K562 (cell line): ENCODE data around the gene KAT6B. TPM values are rescaled to one million over a fixed set of nuclear protein-coding genes. Genes with fewer than 3 reads are reported as not detected.

Experiments
- ELK3 ChIP-seq: fragments of 450-650 bp; formaldehyde crosslinking; IDR thresholded peaks from 2 replicates; pipeline ENCODE4 v1.4.0; 2020; ENCODE audit warnings: mild to moderate bottlenecking
- HLTF ChIP-seq: fragments of 450-650 bp; IDR thresholded peaks from 2 replicates; pipeline ENCODE4 v1.6.1; 2016
- KDM4B ChIP-seq, 2 experiments: fragments of 450-650 bp in 1 of 2; sonication (generic) in 1 of 2; IDR thresholded peaks; 2 replicates each; pipeline ENCODE4 v1.6.1; 2016 to 2017; ENCODE audit warnings: borderline replicate concordance in 2 of 2, antibody characterized with exemption in 1 of 2, low read depth in 1 of 2, mild to moderate bottlenecking in 1 of 2
- MBD2 ChIP-seq: sonication (generic); IDR thresholded peaks from 2 replicates; pipeline ENCODE4 v1.6.1; 2016; ENCODE audit warnings: low read depth, borderline replicate concordance
- MITF ChIP-seq: IDR thresholded peaks from 2 replicates; pipeline ENCODE4 v1.6.1; 2014; ENCODE audit warnings: antibody characterized with exemption
- NFATC3 ChIP-seq: fragments of 450-650 bp; IDR thresholded peaks from 2 replicates; pipeline ENCODE4 v1.6.1; 2017; ENCODE audit warnings: mild to moderate bottlenecking
- POLR2G ChIP-seq: fragments of 200-400 bp; formaldehyde crosslinking; IDR thresholded peaks from 2 replicates; pipeline ENCODE4 v1.6.1; 2017; ENCODE audit warnings: low read depth, mild to moderate bottlenecking, antibody characterized with exemption, low read length, moderate library complexity
- SP2 ChIP-seq: IDR thresholded peaks from 2 replicates; pipeline ENCODE4 v1.6.1; 2011; ENCODE audit warnings: mild to moderate bottlenecking, low read depth, low read length, moderate library complexity; ENCODE audit not compliant: poor library complexity, severe bottlenecking; ENCODE audit errors: extremely low read depth
- UBTF ChIP-seq, 2 experiments: IDR thresholded peaks; 2 replicates each; pipeline ENCODE4 v1.6.1; 2012; ENCODE audit warnings: improper control_type of control experiment in 2 of 2, low read depth in 2 of 2, low read length in 2 of 2, borderline replicate concordance in 1 of 2
- ZBTB1 ChIP-seq: sonication (generic); formaldehyde crosslinking; IDR thresholded peaks from 2 replicates; pipeline ENCODE4 v1.8.1; 2023; ENCODE audit warnings: missing genetic modification reagents, low read depth, mild to moderate bottlenecking, borderline replicate concordance
- ZNF12 ChIP-seq: sonication (generic); formaldehyde crosslinking; IDR thresholded peaks from 2 replicates; pipeline ENCODE4 v1.4.0; 2020; ENCODE audit warnings: mild to moderate bottlenecking, missing genetic modification reagents
- ZNF134 ChIP-seq: fragments of 250-450 bp; sonication (Bioruptor Pico); conservative IDR thresholded peaks from 2 replicates; pipeline ENCODE4 v1.4.0; 2020
- ZNF184 ChIP-seq: sonication (generic); formaldehyde crosslinking; IDR thresholded peaks from 2 replicates; pipeline ENCODE4 v1.5.0; 2020; ENCODE audit warnings: missing genetic modification reagents
- ZNF583 ChIP-seq: fragments of 250-450 bp; sonication (Bioruptor Pico); IDR thresholded peaks from 2 replicates; pipeline ENCODE4 v1.4.0; 2020
- polyA plus RNA-seq, 8 experiments: library from polyadenylated mRNA; depleted of rRNA in 4 of 8; stranded (reverse) in 5 of 8; unstranded in 3 of 8; fragments of >200 nt; fragmentation: Nextera tagmentation in 2 of 8; fragmentation: Illumina TruSeq in 1 of 8; extraction: Ambion mirVana in 2 of 8; extraction: Trizol in 1 of 8; gene quantifications; 2 replicates each; pipeline versions ENCODE4 v1.2.1 to v1.2.3, GENCODE V29; 2011 to 2014; ENCODE audit warnings: inconsistent platforms in 1 of 8, missing spikeins in 1 of 8
- total RNA-seq, 7 experiments: library from RNA; depleted of rRNA in 6 of 7; stranded (reverse); fragments of >200 nt in 6 of 7; fragmentation: Illumina TruSeq in 2 of 7; extraction: Trizol in 2 of 7; gene quantifications; 2 replicates each; pipeline versions ENCODE4 v1.2.1 to v1.2.3, GENCODE V29; 2011 to 2021; ENCODE audit warnings: low replicate concordance in 1 of 7

The KAT6B gene
- total and polyA plus RNA-seq, 9 of the 15 experiments (the other 6 are each of a cell fraction or from before 2014, with no cell fraction given): 1.4 to 9.2 (median 6.8) TPM

GRCh38 chr10:75032119-75032518 is 205.7 kb downstream of the KAT6B start (continued):
- TF ChIP-seq ELK3 (CRISPR knock-in tag) (no peak), MBD2 (no peak), ZNF583 (CRISPR knock-in tag) (no peak), MITF (no peak), POLR2G (no peak), ZNF12 (CRISPR knock-in tag) (no peak), UBTF (IDR thresholded peaks at IDR 0.05; ENCODE audit: borderline replicate concordance in 1 of 2, low read depth in 2 of 2, low read length in 2 of 2) (no peak), NFATC3 (no peak), HLTF (no peak), ZBTB1 (CRISPR knock-in tag) (no peak), SP2 (no peak), KDM4B (IDR thresholded peaks at IDR 0.05; ENCODE audit: borderline replicate concordance in 2 of 2, low read depth in 1 of 2) (no peak), ZNF184 (CRISPR knock-in tag) (no peak), ZNF134 (CRISPR knock-in tag) (no peak)
